Measurements from ENCODE around the gene POLR1G.

Gene POLR1G

DNA sequence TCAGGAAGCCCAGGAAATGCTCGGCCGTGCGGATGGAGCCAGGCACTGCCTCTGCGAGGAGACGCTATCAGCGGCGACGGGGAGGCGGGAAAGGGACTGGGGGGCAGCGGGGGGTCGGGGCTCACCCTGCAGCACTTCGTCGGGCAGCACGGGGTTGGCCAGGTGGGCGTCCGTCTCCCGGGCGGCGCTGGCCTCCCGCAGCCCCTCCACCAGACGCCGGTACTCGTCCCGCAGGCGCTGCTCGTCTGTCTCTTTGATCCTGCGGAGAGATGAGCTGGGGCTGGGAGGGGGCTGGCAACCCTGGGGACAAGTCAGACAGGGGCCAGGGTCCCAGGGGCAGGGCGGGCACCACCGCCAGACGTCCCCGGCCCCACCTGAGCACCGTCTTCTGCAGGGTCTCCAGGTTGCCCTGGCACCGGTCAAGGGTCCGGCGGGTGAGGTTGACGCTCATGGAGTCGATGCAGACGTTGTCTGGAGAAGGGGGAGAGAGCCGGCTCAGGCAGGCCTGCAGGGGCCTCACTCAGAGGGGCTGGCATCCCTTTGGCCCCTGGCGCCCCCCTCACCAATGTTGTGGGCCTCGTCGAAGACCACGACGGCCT lies 42.5 kb upstream of the POLR1G start:
- no peak for TF ChIP-seq CTCF (IDR thresholded peaks at IDR 0.05)

- TF ChIP-seq CTCF (IDR thresholded peaks at IDR 0.05) = no peak
Measured at GRCh38 chr19:45364696-45365095, 41.7 kb upstream of the POLR1G start.

DNA sequence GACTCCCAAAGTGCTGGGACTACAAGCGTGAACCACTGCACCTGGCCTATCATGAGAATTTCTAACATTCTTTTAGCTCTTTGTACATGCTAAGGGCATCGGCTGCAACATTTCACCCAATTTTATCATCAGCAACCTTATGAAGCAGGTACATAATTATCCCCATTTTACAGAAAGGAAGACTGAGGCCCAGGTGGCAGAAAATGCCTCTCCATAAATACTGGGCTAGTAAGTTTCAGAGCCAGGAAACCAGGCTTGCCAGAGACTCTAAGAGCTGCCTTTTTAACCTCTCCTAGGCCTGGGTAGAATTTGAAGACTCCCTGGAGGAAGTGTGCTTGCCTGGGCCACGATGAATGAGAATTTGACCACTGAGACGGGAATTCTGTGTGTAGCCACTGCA lies 38.3 kb upstream of the POLR1G start:
- TF ChIP-seq CTCF (IDR thresholded peaks at IDR 0.05) = no peak

DNA sequence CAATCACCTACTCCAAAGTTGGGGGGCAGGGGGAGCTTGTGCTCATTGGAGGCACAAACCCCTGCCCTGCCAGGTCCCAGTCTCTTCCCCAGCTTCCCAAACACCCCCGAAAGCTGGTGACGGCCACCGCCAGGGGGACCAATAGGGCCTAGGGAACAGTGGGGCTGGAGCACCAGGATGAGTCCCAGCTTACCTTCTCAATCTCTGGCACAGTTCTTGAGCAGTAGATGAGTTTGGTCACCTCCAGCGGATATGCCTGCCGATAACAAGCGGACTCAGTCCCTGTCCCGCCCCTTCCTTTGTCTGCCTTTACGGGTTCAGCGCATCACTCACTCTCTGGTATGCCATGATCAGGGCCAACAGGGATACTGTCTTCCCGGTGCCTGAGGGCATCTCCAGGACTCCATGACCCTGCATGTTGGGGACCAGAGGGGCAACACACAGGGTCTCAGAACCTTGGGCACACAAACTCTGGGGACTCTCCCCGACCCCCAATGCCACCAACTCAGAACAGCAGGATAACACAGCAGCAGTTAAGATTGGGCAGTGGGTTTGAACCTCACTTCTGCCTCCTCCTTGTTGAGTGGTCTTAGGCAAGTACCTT lies 37.6 kb upstream of the POLR1G start:
- no peak for TF ChIP-seq CTCF (IDR thresholded peaks at IDR 0.05)

GRCh38 chr19:45370410-45371204 lies 35.8 kb upstream of the POLR1G start, which contains the start of gene ERCC2:
Gene ERCC2 (minus strand): TSS chr19:45370573. CDS start chr19:45370540, 33 bp downstream.
- no peak for TF ChIP-seq CTCF (IDR thresholded peaks at IDR 0.05)

DNA sequence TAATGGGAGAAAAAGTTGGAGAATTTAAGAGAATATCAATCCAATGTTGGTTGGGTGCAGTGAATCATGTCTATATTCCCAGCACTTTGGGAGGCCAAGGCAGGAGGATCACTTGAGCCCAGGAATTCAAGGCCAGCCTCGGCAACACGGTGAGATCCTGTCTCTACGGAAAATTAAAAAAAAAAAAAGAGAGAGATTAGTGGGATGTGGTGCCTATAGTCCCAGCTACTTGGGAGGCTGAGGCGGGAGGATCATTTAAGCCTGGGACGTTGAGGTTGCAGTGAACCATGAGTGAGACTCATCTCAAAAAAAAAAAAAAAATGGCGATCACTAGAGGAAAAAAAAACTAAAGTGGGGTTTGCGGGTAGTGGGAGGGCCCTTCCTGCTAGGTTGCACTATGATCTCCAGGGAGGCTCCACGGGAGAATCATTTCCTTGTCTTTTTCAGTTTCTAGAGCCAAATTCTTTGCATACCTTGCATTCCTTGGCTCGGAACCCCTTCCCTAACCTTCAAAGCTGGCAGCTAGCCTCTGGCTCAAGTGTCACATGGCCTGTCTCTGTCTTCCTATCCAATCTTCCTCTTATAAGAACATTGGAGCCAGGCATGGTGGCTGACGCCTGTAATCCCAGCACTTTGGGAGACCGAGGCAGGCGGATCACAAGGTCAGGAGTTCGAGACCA lies 30.3 kb upstream of the POLR1G start:
- TF ChIP-seq CTCF (IDR thresholded peaks at IDR 0.05) = no peak

- no peak for TF ChIP-seq CTCF (IDR thresholded peaks at IDR 0.05)
Measured at GRCh38 chr19:45380107-45380506, 26.3 kb upstream of the POLR1G start.

Measured in LNCAP (cell line).